GM13976 (cell line): ENCODE data around the gene SH3RF1.

Source experiments
- DNase-seq: peaks from one replicate; pipeline ENCODE4 v3.0.0; 2012; ENCODE audit warnings: low spot score
- in situ Hi-C: fragments of 300-500 bp; cut with MboI; formaldehyde crosslinking; loops from one replicate; pipeline ENCODE4 v1.12.0; 2022; ENCODE audit warnings: low sequenced_read_pairs, mixed read lengths, inconsistent platforms; ENCODE audit not compliant: unreplicated experiment
- TF ChIP-seq, protein P1 (sequence below): IDR thresholded peaks from 2 replicates; pipeline ENCODE4 v1.5.1; 2012; ENCODE audit warnings: borderline replicate concordance, mild to moderate bottlenecking; ENCODE audit not compliant: insufficient read depth; ENCODE audit errors: extremely low read depth, missing control alignments, control extremely low read depth

The SH3RF1 gene

DNA sequence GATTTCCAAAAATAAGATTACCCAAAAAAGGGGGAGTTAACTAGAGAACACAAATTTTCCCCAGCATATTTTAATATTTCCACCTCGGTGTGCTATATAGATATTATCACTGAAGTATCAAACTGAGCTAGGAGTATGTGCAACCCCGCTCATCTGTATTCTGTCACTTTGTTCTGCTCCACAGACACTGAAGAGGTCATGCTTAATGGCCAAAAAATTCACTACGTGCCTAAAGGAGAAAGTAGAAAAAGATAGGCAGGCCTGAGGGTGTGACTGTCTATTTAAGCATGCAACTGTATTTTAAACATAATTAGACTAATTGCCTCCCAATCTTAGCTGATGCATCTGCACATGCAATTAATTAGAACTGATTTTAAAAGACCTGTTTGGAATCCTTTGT lies 24.5 kb downstream of the SH3RF1 start:
- TF ChIP-seq, protein P1, sequence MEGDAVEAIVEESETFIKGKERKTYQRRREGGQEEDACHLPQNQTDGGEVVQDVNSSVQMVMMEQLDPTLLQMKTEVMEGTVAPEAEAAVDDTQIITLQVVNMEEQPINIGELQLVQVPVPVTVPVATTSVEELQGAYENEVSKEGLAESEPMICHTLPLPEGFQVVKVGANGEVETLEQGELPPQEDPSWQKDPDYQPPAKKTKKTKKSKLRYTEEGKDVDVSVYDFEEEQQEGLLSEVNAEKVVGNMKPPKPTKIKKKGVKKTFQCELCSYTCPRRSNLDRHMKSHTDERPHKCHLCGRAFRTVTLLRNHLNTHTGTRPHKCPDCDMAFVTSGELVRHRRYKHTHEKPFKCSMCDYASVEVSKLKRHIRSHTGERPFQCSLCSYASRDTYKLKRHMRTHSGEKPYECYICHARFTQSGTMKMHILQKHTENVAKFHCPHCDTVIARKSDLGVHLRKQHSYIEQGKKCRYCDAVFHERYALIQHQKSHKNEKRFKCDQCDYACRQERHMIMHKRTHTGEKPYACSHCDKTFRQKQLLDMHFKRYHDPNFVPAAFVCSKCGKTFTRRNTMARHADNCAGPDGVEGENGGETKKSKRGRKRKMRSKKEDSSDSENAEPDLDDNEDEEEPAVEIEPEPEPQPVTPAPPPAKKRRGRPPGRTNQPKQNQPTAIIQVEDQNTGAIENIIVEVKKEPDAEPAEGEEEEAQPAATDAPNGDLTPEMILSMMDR, result no peak

DNA sequence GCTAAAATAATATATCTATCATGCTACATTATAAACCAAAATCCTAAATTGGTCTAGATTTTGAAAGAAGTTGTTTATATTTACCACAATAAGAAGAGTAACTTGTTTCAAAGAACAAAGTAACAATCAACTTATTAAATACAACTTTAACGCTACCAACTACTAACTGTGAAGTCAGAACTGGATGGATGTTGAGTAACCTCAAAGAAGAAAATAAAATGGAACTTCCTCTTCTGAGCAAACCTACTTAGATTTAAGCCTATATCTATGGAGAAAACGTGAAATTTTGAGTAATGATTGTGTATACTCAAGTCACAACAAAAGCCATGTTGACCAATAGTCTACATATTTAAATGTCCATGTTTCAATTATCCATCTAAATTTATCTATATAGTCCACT lies 25.7 kb downstream of the SH3RF1 start:
- in situ Hi-C loops, result no loop called here
- DNase-seq, result no peak
- TF ChIP-seq, protein P1, result no peak

More for the DNA sequence above, 24.5 kb downstream of the SH3RF1 start:
- DNase-seq, result no peak
- in situ Hi-C loops, result no loop called here

DNA sequence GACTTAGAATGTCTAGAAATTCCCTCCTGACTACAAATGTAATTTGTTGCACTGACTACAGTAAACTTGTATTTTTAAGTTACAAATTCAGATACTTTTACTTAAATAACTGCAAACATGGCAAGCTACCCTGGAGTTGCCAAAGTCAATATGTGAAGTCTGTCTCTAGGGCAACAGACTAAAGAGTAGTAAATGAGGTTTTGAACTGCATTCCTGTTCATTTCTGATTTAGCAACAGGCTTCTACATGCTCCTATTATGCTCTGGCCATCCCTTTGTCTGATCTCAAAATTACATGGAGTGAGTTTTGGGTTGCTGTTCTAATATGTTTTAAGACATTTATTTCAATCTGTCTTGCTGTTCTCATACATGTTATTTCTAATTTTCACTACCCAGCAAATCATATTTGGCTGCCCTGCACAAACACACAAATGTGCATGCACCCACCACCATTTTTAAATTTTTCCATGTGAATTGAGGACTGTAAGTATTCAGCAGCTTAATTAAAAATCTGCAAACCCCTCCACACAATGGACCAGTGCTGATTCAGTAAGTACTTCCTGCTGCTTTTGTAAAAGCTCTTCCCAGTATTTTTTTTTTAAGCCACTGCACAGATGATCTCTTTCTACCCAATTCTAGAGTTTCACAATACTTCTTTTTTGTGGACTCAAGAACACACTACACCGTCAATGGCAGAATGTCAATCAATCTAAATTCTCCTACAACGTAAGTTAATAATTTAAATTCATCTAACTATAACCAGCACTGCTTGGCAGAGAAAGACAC lies 26.7 kb downstream of the SH3RF1 start:
- TF ChIP-seq, protein P1, result no peak
- DNase-seq, result no peak
- in situ Hi-C loops, result no loop called here

DNA sequence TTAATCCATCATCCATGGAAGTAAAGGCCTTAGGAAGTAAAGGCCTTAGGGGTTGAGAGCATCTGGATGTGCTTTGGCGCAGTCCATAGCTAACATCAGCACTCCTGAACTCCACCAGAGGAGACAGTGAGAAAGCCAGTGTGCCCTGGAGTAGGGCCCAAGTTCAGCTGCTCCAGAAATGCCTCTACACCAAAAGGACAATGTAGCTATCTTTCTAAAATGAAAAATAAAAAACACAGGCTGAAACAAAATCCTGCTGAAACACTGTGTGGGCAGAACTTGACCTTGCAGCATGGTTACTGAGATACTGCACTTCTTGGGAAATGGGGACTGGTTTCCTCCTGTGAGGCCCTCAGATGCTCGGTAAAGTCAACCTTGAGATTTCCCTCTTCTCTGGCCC lies 29.3 kb downstream of the SH3RF1 start:
- TF ChIP-seq, protein P1, result no peak
- in situ Hi-C loops, result no loop called here
- no peak for DNase-seq

DNA sequence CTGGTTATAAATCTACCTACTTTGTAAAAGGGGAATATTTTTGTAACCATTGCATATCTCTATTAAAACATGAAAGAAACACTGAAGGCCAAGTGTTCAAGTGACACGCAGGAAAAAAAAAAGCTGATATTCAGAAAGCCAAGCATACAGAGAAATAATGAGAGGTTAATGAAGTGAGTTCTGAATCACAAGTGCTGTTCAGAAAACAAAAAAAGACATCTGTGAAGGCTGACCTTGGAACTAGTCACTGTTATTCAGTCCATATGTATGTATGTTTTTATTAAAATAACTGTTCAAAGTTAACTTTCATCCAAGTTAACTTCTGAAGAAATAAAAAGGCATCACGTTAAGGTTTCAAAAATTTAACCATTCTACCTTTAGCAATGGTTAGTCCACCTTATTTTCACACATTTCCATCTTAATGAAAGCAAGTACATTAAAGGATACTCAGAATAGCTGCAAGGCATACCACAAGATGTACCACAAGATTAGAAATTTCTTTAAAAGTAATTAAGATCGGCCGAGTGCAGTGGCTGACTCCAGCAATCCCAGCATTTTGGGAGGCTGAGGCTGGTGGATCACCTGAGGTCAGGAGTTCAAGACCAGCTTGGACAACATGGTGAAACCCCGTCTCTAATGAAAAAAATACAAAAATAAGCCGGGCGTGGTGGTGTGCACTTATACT lies 31.4 kb downstream of the SH3RF1 start:
- in situ Hi-C loops, result no loop called here

DNA sequence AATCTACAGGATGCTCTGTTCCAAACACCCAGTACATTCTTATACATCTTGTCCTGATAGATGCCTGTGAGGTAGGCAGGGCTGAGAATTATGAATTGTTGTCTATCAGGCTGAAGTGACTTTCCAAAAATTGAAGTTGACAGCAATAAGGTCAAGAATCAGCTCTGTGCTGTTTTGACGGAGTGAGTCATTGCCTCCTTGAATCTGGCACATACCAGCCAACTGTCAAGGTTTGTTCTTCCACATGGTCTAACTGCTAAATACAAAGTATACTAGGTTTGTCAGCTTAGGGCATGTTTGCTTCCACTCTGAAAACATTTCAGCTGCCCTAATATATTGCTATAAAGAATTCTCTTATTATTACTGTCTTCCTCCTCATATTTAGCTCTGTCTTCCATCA lies 32.3 kb downstream of the SH3RF1 start:
- DNase-seq, result no peak
- in situ Hi-C loops, result no loop called here
- TF ChIP-seq, protein P1, result no peak

More for the DNA sequence above, 31.4 kb downstream of the SH3RF1 start:
- DNase-seq, result no peak
- TF ChIP-seq, protein P1, result no peak
